HepG2 (cell line): ENCODE data around the gene CADM1. TPM values are rescaled to one million over a fixed set of nuclear protein-coding genes. Genes with fewer than 3 reads are reported as not detected.

Source experiments
- ATAC-seq: fragments of 200-7000 bp; cut with Tn5 transposase; 3 replicates; pipeline ENCODE4 v1.9.1; 2020; ENCODE audit warnings: mild to moderate bottlenecking, moderate library complexity
- BruUV-seq: library from RNA; stranded (reverse); fragments of 400-500 nt; replicated peaks from 2 replicates; lab custom pipeline; 2021; lab: Mats Ljungman, UMichigan
- CTCF ChIA-PET: fragments of 300-600 bp; formaldehyde crosslinking; extraction: SDS; loops from one replicate; lab custom pipeline; 2021; ENCODE audit warnings: low total read pairs, inconsistent platforms, low intra/inter-chr PET ratio; lab: Yijun Ruan, JAX
- POLR2A ChIA-PET: fragments of 350-600 bp; sonication (Branson Sonifier 250); formaldehyde crosslinking; loops from one replicate; lab custom pipeline; 2020; ENCODE audit warnings: antibody characterized with exemption, inconsistent platforms; lab: Yijun Ruan, JAX
- DNase-seq: peaks from one replicate; pipeline ENCODE4 v3.0.0-alpha.2; 2015; ENCODE audit warnings: low spot score
- FAIRE-seq: peaks from 3 replicates; lab custom pipeline; 2011; peaks lifted over from hg19 to GRCh38; lab: Jason Lieb, UNC
- H2AFZ ChIP-seq: one replicate; pipeline ENCODE4 v1.6.1; 2011; ENCODE audit warnings: low read length, inconsistent platforms
- H3K27ac ChIP-seq: fragments of 300-600 bp; 3 replicates; pipeline ENCODE4 v1.8.0; 2011; ENCODE audit warnings: mixed run types, mild to moderate bottlenecking, mixed read lengths, low read length, inconsistent platforms; ENCODE audit not compliant: insufficient read depth; ENCODE audit errors: extremely low read length
- H3K27me3 ChIP-seq, 2 experiments: fragments of 200-600 bp in 1 of 2; 2 replicates in 1 of 2; 3 replicates in 1 of 2; pipeline versions ENCODE4 v1.6.0 to v1.8.0; 2011; ENCODE audit warnings: low read length in 2 of 2, mild to moderate bottlenecking in 2 of 2, moderate library complexity in 2 of 2, inconsistent platforms in 1 of 2; ENCODE audit not compliant: insufficient read depth in 2 of 2, control insufficient read depth in 1 of 2
- H3K36me3 ChIP-seq, 2 experiments: fragments of 200-600 bp in 1 of 2; replicated peaks in 1 of 2; 2 replicates in 1 of 2; 3 replicates in 1 of 2; pipeline versions ENCODE4 v1.5.1 to v1.8.0; 2011; ENCODE audit warnings: low read length in 2 of 2, inconsistent platforms in 1 of 2; ENCODE audit not compliant: insufficient read depth in 2 of 2, control insufficient read depth in 1 of 2
- H3K4me1 ChIP-seq: 2 replicates; pipeline ENCODE4 v1.5.1; 2012; ENCODE audit warnings: low read length, inconsistent platforms; ENCODE audit not compliant: insufficient read depth
- H3K4me2 ChIP-seq: 2 replicates; pipeline ENCODE4 v1.6.0; 2011; ENCODE audit warnings: low read depth, low read length, inconsistent platforms
- H3K4me3 ChIP-seq, 3 experiments: fragments of 200-600 bp in 1 of 3; sonication (generic), shearing (Covaris generic) in 1 of 3; replicated peaks in 1 of 3; 2 replicates each; pipeline ENCODE4 v1.5.1; 2011 to 2016; ENCODE audit warnings: low read length in 3 of 3, inconsistent platforms in 2 of 3, low read depth in 2 of 3, mild to moderate bottlenecking in 2 of 3, control low read depth in 1 of 3, mixed read lengths in 1 of 3; ENCODE audit not compliant: insufficient read depth in 1 of 3
- H3K79me2 ChIP-seq: one replicate; pipeline ENCODE4 v1.6.1; 2011; ENCODE audit warnings: low read length, inconsistent platforms; ENCODE audit not compliant: insufficient read depth
- H3K9ac ChIP-seq: 2 replicates; pipeline ENCODE4 v1.6.0; 2011; ENCODE audit warnings: mild to moderate bottlenecking, low read depth, low read length, inconsistent platforms; ENCODE audit not compliant: insufficient read depth
- H3K9me3 ChIP-seq: 2 replicates; pipeline ENCODE4 v1.5.1; 2012; ENCODE audit warnings: mild to moderate bottlenecking, low read length
- H4K20me1 ChIP-seq: 2 replicates; pipeline ENCODE4 v1.6.0; 2011; ENCODE audit warnings: inconsistent platforms, mild to moderate bottlenecking, low read length, moderate library complexity; ENCODE audit not compliant: insufficient read depth
- ARNT2 ChIP-seq: sonication (generic); formaldehyde crosslinking; IDR thresholded peaks from 2 replicates; pipeline ENCODE4 v1.8.0; 2022; ENCODE audit warnings: mild to moderate bottlenecking, low read depth, missing genetic modification reagents, moderate library complexity
- CAMTA2 ChIP-seq: sonication (generic); formaldehyde crosslinking; IDR thresholded peaks from 2 replicates; pipeline ENCODE4 v1.4.0; 2020; ENCODE audit warnings: mild to moderate bottlenecking, missing genetic modification reagents, borderline replicate concordance
- HOXA9 ChIP-seq: sonication (generic); formaldehyde crosslinking; IDR thresholded peaks from 2 replicates; pipeline ENCODE4 v1.8.1; 2022; ENCODE audit warnings: missing genetic modification reagents, mild to moderate bottlenecking, moderate library complexity, borderline replicate concordance
- HOXD1 ChIP-seq: sonication (generic); formaldehyde crosslinking; IDR thresholded peaks from 2 replicates; pipeline ENCODE4 v1.5.0; 2020; ENCODE audit warnings: missing genetic modification reagents
- KDM3A ChIP-seq: IDR thresholded peaks from 2 replicates; pipeline ENCODE4 v1.6.1; 2018; ENCODE audit warnings: low read depth, missing compliant biosample characterization
- MEF2D ChIP-seq: sonication (generic); formaldehyde crosslinking; IDR thresholded peaks from 2 replicates; pipeline ENCODE4 v1.5.1; 2020; ENCODE audit warnings: mild to moderate bottlenecking, missing genetic modification reagents
- MZF1 ChIP-seq: sonication (generic); formaldehyde crosslinking; IDR thresholded peaks from 2 replicates; pipeline ENCODE4 v1.8.1; 2023; ENCODE audit warnings: mild to moderate bottlenecking, missing genetic modification reagents, borderline replicate concordance
- RAD51 ChIP-seq: fragments of 450-650 bp; IDR thresholded peaks from 2 replicates; pipeline ENCODE4 v1.6.1; 2016; ENCODE audit warnings: borderline replicate concordance
- SNAI1 ChIP-seq: sonication (generic); formaldehyde crosslinking; IDR thresholded peaks from 2 replicates; pipeline ENCODE4 v1.5.0; 2020; ENCODE audit warnings: mild to moderate bottlenecking, missing genetic modification reagents, borderline replicate concordance
- TEAD3 ChIP-seq: optimal IDR thresholded peaks from 2 replicates; pipeline ENCODE3; 2016; ENCODE audit warnings: borderline replicate concordance
- TOE1 ChIP-seq: sonication (generic); formaldehyde crosslinking; IDR thresholded peaks from 2 replicates; pipeline ENCODE4 v1.4.0; 2020; ENCODE audit warnings: mild to moderate bottlenecking, missing genetic modification reagents
- YEATS2 ChIP-seq: sonication (generic); formaldehyde crosslinking; IDR thresholded peaks from 2 replicates; pipeline ENCODE4 v1.4.0; 2020; ENCODE audit warnings: missing genetic modification reagents, borderline replicate concordance
- ZC3H13 ChIP-seq: sonication (generic); formaldehyde crosslinking; IDR thresholded peaks from 2 replicates; pipeline ENCODE4 v1.8.1; 2023; ENCODE audit warnings: mild to moderate bottlenecking, missing genetic modification reagents, moderate library complexity
- ZKSCAN8 ChIP-seq: IDR thresholded peaks from 2 replicates; pipeline ENCODE4 v1.6.1; 2016; ENCODE audit warnings: borderline replicate concordance, missing genetic modification reagents, missing compliant biosample characterization
- ZNF331 ChIP-seq: sonication (generic); formaldehyde crosslinking; IDR thresholded peaks from 2 replicates; pipeline ENCODE4 v1.4.0; 2020; ENCODE audit warnings: missing genetic modification reagents
- WGBS: methylation state at CpG from one replicate; pipeline ENCODE4 v1.1.6; 2017; ENCODE audit warnings: low lambda C conversion rate; 5-methylcytosine and 5-hydroxymethylcytosine counted together
- in situ Hi-C: cut with HindIII; loops from 2 replicates; pipeline ENCODE4 v1.10.0; 2017; ENCODE audit warnings: low pct_unique_long_range_greater_than_20kb; ENCODE audit not compliant: extremely low pct_ligation_motif_present
- intact Hi-C: fragments of 100-400 bp; cut with micrococcal nuclease; formaldehyde crosslinking; loops from one replicate; pipeline ENCODE4 v1.10.0; 2022; ENCODE audit not compliant: unreplicated experiment
- polyA plus RNA-seq, 8 experiments: library from polyadenylated mRNA; depleted of rRNA in 3 of 8; stranded (reverse) in 7 of 8; unstranded in 1 of 8; fragments of >200 nt; fragmentation: Illumina TruSeq in 4 of 8; extraction: Trizol in 4 of 8; gene quantifications; 2 replicates each; pipeline versions ENCODE4 v1.2.1 to v1.2.3, GENCODE V29; 2011 to 2016; ENCODE audit warnings: low read depth in 4 of 8, missing spikeins in 1 of 8, mixed read lengths in 1 of 8; ENCODE audit not compliant: insufficient read depth in 1 of 8
- total RNA-seq, 5 experiments: library from RNA; depleted of rRNA; stranded (reverse); fragments of >200 nt; fragmentation: Illumina TruSeq; extraction: Trizol; gene quantifications; 2 replicates each; pipeline ENCODE4 v1.2.3, GENCODE V29; 2016; ENCODE audit warnings: low read depth in 1 of 5
- TF ChIP-seq, protein P1 (sequence below): sonication (generic); formaldehyde crosslinking; IDR thresholded peaks from 2 replicates; pipeline ENCODE4 v1.5.1; 2020; ENCODE audit warnings: missing genetic modification reagents, mild to moderate bottlenecking, borderline replicate concordance

The CADM1 gene
- total and polyA plus RNA-seq, 2 of the 13 experiments (the other 11 are each of a cell fraction or from before 2014, with no cell fraction given), result 71.3 to 122 TPM

DNA sequence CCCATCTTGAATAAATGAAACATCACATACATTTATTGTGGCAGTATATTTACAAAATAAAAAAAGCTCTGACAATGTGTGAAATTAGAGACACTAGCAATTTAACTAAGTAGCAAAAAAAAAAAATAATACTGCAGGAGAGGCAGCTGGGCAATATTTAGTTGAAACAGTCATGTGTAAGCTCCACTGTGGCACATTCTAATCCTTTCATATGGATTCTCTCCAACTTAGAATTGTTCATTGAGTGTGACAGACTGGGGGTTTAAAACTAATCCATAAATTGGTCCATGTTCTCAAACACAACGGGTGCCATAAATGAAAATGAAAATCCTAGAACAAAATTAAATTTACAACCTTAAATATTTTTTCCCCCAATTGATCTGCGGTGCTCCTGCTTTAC, 302.1 kb downstream of the CADM1 start:
- CTCF ChIA-PET, result no interaction called here

DNA sequence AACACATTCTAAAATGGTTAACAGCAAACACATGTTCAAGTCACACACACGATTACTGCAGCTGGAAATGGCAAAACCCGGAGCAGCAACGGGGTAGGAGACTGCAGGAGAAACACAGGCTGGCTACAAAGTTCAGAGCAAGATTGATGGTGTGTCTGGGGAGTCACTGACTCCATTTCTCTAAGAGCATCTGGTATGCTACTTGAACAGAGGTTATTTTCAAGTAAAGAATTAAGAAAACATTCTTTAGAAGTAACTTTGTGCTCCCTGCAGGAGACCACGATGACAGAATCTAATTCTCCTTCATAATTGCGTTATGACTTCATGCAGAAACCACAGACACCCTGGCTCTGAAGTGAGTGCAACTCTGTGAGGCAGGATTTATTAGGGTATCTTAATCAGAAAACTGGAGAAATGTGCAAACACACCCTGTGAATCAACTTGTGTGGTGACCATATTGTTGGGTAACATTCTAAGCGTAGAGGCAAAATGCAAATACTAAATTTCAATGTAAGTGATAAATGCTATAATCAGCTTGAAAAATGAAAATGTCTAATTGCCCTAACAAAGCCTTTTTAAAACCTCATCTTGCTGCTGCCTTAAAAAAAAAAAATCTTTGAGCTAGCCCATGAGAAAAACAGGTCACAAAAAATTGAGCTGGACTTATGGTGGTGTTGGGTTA, 303.0 kb downstream of the CADM1 start:
- in situ Hi-C loops, result no loop called here
- no peak for DNase-seq
- no peak for FAIRE-seq

More for the DNA sequence above, 302.1 kb downstream of the CADM1 start:
- no peak for ATAC-seq
- no peak for FAIRE-seq
- DNase-seq, result no peak
- peaks cover 5% of the 10 kb centered on the region for H3K4me1 ChIP-seq
- H3K36me3 ChIP-seq, result peaks cover 4 to 9% of the 10 kb centered on the region in 2 experiments; a peak in 4 of 5 replicates
- no peak overlapping the region for H3K4me3 ChIP-seq
- WGBS, result 98% methylated on average over 2 of the region's 2 CpGs
- POLR2A ChIA-PET, result no interaction called here
- no peaks in the 10 kb centered on the region for H3K9me3 ChIP-seq
- no peak overlapping the region for H2AFZ ChIP-seq
- no peaks in the 10 kb centered on the region for H3K79me2 ChIP-seq
- BruUV-seq, result no TSS peak
- intact Hi-C loops, result no loop called here
- no peaks in the 10 kb centered on the region for H4K20me1 ChIP-seq
- TF ChIP-seq RAD51, result no peak
- TF ChIP-seq KDM3A (CRISPR knock-in tag), result no peak
- no peak for TF ChIP-seq CAMTA2
- TF ChIP-seq SNAI1 (CRISPR knock-in tag), result no peak
- TF ChIP-seq, protein P1, sequence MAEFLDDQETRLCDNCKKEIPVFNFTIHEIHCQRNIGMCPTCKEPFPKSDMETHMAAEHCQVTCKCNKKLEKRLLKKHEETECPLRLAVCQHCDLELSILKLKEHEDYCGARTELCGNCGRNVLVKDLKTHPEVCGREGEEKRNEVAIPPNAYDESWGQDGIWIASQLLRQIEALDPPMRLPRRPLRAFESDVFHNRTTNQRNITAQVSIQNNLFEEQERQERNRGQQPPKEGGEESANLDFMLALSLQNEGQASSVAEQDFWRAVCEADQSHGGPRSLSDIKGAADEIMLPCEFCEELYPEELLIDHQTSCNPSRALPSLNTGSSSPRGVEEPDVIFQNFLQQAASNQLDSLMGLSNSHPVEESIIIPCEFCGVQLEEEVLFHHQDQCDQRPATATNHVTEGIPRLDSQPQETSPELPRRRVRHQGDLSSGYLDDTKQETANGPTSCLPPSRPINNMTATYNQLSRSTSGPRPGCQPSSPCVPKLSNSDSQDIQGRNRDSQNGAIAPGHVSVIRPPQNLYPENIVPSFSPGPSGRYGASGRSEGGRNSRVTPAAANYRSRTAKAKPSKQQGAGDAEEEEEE (CRISPR knock-in tag), result no peak
- no peak for TF ChIP-seq MEF2D
- TF ChIP-seq ZNF331 (CRISPR knock-in tag), result no peak
- no peak for TF ChIP-seq TOE1 (CRISPR knock-in tag)
- TF ChIP-seq, all 625 proteins: peak for 0
- in situ Hi-C loops, result no loop called here
- H3K4me2 ChIP-seq, result no peak overlapping the region
- H3K27me3 ChIP-seq, result no peaks in the 10 kb centered on the region
- no peak overlapping the region for H3K27ac ChIP-seq
- no peak overlapping the region for H3K9ac ChIP-seq

More for the DNA sequence above, 303.0 kb downstream of the CADM1 start:
- ChIA-PET POLR2A (no interaction called here), CTCF (no interaction called here)
- Histone ChIP-seq H3K9me3 (no peaks in the 10 kb centered on the region), H3K4me2 (no peak overlapping the region), H3K4me3 (no peak overlapping the region), H3K4me1 (no peaks in the 10 kb centered on the region), H3K36me3 (peaks cover 4 to 9% of the 10 kb centered on the region in 2 experiments; a peak in 4 of 5 replicates), H4K20me1 (no peaks in the 10 kb centered on the region)
- WGBS, result 97% methylated on average over 6 of the region's 6 CpGs
- no TSS peak for BruUV-seq
- ATAC-seq, result no peak
- TF ChIP-seq ZC3H13, result no peak
- no peak for TF ChIP-seq HOXD1 (CRISPR knock-in tag)
- TF ChIP-seq YEATS2 (CRISPR knock-in tag), result no peak
- TF ChIP-seq ARNT2 (CRISPR knock-in tag), result no peak
- no peak for TF ChIP-seq HOXA9 (CRISPR knock-in tag)
- no peak for TF ChIP-seq ZKSCAN8
- no peak for TF ChIP-seq MZF1 (CRISPR knock-in tag)
- no peak for TF ChIP-seq TEAD3 (CRISPR knock-in tag)
- TF ChIP-seq, all 625 proteins: peak for 0
- intact Hi-C loops, result no loop called here
- Histone ChIP-seq H2AFZ (no peak overlapping the region), H3K27ac (no peak overlapping the region), H3K27me3 (no peaks in the 10 kb centered on the region), H3K79me2 (no peaks in the 10 kb centered on the region), H3K9ac (no peak overlapping the region)
